RPMI8226 (cell line): Measurements from ENCODE around the gene TMPRSS2.

Experiments
- DNase-seq: peaks from one replicate; pipeline ENCODE4 v3.0.0-alpha.2; 2015

TMPRSS2 gene

DNA sequence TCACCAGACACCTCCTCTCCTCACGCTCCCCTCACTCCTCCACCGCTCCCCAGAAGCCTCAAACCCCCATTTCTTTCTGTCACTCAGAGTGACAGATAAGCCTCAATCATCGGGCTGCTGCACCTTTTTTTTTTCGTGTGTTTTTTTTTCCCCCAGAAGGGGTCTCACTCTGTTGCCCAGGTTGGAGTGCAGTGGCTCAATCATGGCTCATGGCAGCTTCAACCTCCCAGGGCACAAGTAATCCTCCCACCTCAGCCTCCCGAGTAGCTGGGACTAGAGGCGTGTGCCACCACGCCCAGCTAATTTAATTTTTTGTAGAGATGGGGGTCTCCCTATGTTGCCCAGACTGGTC, 1.2 kb upstream of the TMPRSS2 start:
- no peak for DNase-seq

DNA sequence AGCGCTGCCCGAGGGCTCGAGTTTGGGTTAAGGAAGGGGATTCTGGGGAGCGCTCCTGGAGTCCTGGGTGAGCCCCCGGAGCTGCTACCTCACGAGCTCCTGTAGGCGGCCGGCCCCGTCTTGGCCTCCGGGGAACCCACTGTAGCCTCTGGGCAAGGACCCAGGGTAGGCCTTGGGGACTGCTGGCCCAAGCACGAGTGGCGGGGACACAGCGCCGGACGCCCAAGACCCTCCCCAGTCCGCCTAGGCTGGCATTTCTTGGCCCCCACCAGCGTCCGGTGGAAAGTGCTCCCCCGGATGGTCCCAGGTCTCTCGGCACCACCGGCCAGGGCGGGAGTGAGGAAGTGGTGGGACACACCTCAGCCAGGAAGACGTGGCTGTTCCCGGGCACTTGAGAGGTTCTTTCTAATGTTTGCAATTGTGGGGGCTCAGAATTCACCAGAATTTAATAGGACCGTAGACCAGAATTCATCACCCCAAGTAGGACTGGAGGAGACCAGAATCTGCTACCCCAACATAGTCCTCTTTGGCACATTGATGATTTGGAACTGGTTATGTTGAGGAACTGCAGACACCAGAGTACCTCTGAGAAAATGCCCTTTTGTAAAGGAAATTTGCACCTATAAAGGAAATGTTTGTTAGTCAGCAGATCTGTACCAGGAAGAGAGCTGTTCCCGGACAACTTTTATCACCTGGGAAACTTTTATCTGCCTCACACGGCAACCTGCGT, 622 bp upstream of the TMPRSS2 start:
- no peak for DNase-seq

DNA sequence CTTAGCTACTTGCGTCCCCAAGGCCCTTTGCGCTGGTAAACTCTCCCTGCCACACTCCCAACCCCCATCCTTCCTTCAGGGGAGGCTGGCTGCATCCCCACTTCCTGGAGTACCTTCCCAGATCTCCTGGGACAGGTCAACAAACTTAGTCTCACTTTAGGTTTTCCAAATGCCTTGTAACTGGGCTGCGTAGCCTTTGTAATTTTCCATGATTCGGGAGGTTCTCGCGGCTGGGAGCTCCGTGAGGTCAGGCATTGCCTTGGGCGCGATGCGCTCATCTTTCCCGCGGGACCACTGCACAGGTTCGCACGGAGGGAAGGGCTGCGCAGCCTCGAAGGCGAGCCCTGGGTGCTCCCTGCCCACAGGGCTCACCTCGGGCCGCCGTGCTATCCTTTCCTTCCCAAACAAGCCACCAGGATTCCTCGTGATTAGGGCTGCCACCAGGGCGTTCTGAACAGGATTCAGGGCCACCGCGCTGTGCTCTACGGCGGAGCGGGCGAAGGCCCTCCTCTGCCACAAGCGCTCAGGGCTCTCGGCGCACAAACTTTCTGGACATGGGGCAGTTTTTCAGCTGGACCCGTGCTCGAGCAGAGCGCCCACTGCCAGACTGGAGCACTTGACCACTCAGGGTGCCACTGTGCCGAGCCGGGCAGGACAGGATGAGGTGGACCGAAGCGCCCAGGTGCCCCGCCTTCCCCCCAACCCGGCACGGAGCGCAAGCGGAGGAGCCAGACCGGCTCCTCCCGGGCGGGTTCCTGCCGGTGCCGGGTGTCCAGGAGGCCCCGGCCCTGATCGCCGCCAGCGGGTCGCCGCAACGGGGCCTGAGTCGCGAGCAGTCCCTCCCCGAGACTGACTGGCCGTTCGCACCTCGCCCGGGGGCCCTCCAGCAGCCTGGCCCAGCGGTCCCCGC, 1.1 kb downstream of the TMPRSS2 start:
- DNase-seq = no peak

DNA sequence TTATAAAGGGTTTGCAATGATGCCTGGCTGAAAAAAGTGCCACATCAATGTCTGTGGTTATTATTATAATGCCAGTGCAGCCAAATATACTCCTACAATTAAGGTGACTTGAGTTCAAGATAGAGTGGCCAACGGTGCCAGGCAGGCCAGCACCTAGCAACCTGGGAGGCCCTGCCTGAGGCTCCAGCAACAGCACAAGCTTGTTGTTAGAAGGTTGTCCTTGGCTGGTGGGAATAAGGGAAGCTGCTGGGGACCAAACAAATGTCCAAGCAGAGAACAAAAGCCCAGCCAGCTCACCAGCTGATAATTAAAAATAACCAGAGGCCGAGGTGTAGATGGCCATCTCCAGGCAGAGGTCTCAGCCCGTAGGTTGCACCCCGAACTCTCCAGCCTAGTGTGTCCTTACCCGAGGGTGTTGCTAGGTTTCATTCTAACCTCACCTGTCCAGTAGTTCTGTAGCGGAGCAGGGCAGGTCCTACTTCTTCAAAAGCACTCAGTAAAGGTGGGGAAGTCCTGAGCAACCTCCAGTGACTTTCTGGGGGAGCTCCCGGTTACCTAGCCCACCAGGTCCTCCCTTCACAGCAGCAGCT, 1.9 kb downstream of the TMPRSS2 start:
- DNase-seq = no peak

- peak; percentile 39 for DNase-seq
Observed at GRCh38 chr21:41504030-41504429, 3.9 kb downstream of the TMPRSS2 start.

- DNase-seq = no peak
Observed at GRCh38 chr21:41503331-41503730, 4.6 kb downstream of the TMPRSS2 start.

DNA sequence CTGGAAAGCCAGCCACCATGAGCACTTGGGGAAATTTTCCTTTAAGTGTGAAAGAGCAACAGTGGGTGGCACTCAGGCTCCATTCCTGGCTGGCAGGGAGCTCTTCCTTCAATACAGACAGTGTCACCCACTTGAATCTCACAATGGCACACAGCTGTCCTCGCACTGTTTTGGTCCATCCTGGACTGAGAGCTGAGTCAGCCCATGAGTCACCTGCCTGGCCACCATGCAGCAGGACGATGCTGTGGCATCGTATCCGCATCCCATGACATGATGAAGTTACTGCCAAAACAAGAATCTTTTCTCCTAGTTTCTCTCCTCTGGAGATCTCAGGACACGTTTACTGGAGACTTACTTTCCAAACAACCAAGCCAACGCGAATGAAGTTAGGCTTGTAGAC, 6.0 kb downstream of the TMPRSS2 start:
- no peak for DNase-seq

GRCh38 chr21:41500931-41501381, 7.0 kb downstream of the TMPRSS2 start:
- peak; percentile 29 for DNase-seq

DNA sequence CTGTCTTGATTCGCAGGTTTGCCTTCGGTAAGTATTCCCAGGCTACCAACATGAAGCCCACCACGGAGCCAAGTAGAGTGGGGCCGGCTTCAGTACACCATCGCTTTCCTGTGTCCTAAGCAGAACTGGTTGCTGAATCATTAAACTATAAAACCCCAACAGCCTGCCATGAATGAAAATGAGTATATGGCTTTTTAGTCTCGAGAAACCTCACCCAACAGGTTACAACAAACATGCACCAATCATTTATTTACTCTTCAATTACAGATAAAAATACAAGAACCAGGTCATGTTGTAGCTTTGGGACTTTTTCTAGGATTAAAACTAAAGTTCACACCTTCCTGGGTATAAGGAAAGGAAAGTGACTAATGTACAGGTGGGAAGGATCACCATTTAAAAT, 7.6 kb downstream of the TMPRSS2 start:
- DNase-seq = no peak

- no peak for DNase-seq
Observed at GRCh38 chr21:41499920-41500319, 8.0 kb downstream of the TMPRSS2 start.

- no peak for DNase-seq
Observed at GRCh38 chr21:41497788-41498187, 10.2 kb downstream of the TMPRSS2 start.

DNA sequence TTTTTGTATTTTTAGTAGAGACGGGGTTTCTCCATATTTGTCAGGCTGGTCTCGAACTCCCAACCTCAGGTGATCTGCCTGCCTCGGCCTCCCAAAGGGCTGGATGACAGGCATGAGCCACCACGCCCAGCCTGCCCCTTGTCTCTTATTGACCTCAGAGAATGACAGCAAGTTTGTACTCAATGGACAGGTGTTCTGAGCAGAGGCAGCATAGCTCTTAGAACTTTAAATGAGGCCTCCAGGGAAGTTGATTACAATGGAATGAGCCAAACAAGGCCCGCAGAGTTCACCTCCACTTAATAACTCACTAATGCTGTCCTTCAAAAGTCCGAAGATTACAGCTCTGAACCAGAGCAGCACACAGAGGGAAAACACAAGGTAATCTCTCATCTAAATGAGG, 10.9 kb downstream of the TMPRSS2 start:
- no peak for DNase-seq

GRCh38 chr21:41494242-41494641, 13.7 kb downstream of the TMPRSS2 start:
- DNase-seq = no peak

GRCh38 chr21:41491412-41491811, 16.5 kb downstream of the TMPRSS2 start:
- DNase-seq = no peak

DNA sequence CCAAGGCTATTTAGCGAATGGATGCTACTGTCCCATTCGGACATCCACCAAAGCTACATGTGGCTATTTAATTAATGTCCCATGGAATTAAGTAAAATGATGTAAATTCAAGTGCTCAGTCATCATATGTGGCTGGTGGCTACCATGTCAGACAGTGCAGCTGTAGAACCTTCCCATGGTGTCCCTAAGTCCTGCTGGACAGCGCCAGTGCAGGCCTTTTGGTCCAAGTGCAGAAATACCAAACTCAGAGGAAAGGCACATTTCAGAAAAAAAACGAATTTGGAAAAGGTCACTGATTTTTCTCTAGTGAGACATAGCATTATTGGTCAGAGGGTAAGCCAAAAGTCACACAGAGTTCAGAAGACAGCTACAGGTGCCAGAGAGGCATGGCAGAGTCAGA, 17.6 kb downstream of the TMPRSS2 start:
- DNase-seq = no peak

DNA sequence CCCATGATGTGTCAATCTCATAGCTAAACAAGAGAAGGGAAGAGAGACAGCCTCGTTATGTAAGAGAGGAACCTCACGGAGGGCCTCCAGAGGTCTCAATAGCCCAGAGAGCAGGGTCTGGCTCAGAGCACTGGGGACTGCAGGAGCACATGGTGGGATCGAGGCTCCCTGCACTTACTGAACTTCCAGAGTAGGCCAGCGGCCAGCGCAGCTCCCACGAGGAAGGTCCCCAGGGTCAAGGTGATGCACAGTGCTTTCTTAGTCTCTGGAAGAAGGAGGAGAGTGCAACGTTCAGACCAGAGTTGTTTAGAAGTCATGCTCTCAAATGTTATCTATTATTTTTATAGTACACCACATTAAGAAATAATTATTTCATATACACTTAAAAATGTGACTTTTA, 18.6 kb downstream of the TMPRSS2 start:
- no peak for DNase-seq

GRCh38 chr21:41488080-41488479, 19.9 kb downstream of the TMPRSS2 start:
- DNase-seq = no peak

GRCh38 chr21:41487082-41487481, 20.9 kb downstream of the TMPRSS2 start:
- no peak for DNase-seq

GRCh38 chr21:41483973-41484372, 24.0 kb downstream of the TMPRSS2 start:
- no peak for DNase-seq

- DNase-seq = no peak
Observed at GRCh38 chr21:41483415-41483814, 24.5 kb downstream of the TMPRSS2 start.

- no peak for DNase-seq
Observed at GRCh38 chr21:41482980-41483379, 25.0 kb downstream of the TMPRSS2 start.

- no peak for DNase-seq
Observed at GRCh38 chr21:41482301-41482700, 25.7 kb downstream of the TMPRSS2 start.

DNA sequence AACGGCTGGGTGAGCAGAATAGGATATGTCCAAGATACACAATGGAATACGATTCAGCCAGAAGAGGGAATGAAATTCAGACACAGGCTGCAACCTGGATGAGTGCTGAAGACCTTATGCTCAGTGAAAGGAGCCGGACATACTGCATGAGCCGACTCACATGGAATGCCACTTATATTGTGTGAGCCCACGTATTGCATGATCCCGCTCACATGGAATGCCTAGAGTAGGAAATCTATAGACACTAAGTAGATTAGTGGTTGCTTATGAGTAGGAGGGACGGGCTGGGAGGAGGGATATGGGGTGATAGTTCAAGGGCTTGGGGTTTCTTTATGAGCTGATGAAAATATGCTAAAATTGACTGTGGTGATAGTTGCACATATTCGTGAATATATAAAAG, 26.8 kb downstream of the TMPRSS2 start:
- DNase-seq = no peak
